ENCODE data around the gene CACNA1S.

DNA sequence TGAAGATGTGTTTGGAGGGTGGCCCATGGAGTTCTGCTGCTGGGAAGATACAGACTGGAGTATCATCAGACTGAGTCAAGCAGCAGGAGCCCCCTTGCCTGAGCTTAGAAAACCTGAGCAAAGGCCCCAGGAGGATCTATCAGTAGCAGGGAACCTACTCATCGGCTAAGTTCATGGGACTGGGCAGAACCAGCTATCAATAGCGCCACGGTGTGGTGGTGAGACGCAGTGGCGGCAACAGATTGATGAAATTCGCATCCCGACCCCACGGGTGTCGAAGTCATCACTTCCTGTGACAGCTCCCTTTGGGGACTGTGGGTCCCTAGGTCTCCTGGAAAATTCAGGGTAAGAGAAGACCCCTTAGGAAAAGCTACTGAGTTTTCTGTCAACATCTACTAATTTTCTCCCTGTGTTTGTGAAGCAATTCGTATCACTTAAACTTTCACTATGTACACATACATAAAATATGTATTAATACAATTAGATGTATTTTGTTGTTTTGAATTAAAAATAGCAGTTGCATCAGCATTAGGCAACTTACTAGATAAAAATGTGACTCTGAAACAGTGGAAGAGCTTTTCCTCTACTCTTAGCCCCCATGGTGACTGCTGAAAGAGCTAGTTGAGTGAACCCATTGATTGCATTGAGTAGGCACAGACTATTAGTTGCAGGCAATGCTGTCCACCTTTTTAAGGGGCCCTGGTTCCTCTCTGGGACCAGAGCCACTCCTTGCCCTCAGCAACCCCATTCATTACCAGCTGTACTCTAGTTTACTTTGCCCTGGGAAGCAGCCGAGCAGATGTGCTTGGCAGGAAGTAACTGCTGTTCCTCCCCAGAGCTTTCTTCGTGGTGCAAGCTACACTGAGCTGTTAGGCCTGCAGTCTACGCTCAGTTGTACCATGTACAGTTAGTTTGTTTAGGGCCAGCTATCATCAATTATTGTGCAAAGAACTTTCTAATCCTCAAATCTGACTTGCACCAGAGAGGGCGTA is 7.3 kb upstream of the CACNA1S start:
- TF ChIP-seq, protein P1, sequence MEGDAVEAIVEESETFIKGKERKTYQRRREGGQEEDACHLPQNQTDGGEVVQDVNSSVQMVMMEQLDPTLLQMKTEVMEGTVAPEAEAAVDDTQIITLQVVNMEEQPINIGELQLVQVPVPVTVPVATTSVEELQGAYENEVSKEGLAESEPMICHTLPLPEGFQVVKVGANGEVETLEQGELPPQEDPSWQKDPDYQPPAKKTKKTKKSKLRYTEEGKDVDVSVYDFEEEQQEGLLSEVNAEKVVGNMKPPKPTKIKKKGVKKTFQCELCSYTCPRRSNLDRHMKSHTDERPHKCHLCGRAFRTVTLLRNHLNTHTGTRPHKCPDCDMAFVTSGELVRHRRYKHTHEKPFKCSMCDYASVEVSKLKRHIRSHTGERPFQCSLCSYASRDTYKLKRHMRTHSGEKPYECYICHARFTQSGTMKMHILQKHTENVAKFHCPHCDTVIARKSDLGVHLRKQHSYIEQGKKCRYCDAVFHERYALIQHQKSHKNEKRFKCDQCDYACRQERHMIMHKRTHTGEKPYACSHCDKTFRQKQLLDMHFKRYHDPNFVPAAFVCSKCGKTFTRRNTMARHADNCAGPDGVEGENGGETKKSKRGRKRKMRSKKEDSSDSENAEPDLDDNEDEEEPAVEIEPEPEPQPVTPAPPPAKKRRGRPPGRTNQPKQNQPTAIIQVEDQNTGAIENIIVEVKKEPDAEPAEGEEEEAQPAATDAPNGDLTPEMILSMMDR (IDR thresholded peaks at IDR 0.05) = peak in 4 of 6 experiments; percentile 31 to 58 (median 38)
- no peak for TF ChIP-seq POLR2A (IDR thresholded peaks at IDR 0.05)

All from esophagus squamous epithelium (tissue), 4 donors.